Uterus (tissue), 2 donors: ENCODE measurements around the gene MAGEB6B.

Source experiments
- CTCF ChIP-seq, 4 experiments: fragments of 200-600 bp in 2 of 4; fragments of 450-650 bp in 2 of 4; sonication (generic) in 2 of 4; IDR thresholded peaks; one replicate each; pipeline ENCODE4 v1.5.1; 2016 to 2019; ENCODE audit warnings: antibody characterized with exemption in 4 of 4, mild to moderate bottlenecking in 2 of 4, moderate library complexity in 1 of 4
- POLR2A ChIP-seq, 2 donors: fragments of 450-650 bp; IDR thresholded peaks; one replicate each; pipeline ENCODE4 v1.6.1; 2016; ENCODE audit warnings: antibody characterized with exemption in 2 of 2, mild to moderate bottlenecking in 1 of 2, moderate library complexity in 1 of 2

- TF ChIP-seq CTCF (IDR thresholded peaks at IDR 0.05) (no peak), POLR2A (IDR thresholded peaks at IDR 0.05) (no peak)
These were observed at the start of gene MAGEB6B for GRCh38 chrX:26160301-26160700.
